ENCODE measurements around the gene MCF2L. TPM values are rescaled to one million over a fixed set of nuclear protein-coding genes. Genes with fewer than 3 reads are reported as not detected.
"Not testable (repeated sequence)": the region's sequence is repeated elsewhere in the genome, so short reads cannot be mapped to it uniquely, and the experiment has no call there.

The MCF2L gene
- total and polyA plus RNA-seq, 10 of the 15 experiments (the other 5 are each of a cell fraction or from before 2014, with no cell fraction given): 0.06 to 1.1 (median 0.21) TPM; not detected in 2

DNA sequence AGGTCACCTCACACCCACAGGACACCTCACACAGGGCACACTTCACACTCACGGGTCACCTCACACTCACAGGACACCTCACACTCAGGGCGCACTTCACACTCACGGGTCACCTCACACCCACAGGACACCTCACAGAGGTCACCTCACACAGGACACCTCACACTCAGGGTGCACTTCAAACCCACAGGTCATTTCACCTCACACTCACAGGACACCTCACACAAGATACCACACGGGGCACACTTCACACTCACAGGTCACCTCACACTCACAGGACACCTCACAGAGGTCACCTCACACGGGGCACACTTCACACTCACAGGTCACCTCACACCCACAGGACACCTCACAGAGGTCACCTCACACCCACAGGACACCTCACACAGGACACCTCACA lies 142.8 kb downstream of the MCF2L start:
- POLR2A ChIA-PET; H3K4me2 ChIP-seq (ENCODE audit: control insufficient read depth, insufficient read depth): not testable (repeated sequence)

DNA sequence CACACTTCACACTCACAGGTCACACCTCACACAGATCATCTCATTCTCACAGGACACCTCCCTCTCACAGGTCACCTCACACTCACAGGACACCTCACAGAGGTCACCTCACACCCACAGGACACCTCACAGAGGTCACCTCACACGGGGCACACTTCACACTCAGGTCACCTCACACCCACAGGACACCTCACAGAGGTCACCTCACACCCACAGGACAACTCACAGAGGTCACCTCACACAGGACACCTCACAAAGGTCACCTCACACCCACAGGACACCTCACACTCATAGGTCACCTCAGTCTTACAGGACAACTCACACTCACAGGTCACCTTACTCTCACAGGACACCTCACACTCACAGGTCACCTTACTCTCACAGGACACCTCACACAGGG lies 143.5 kb downstream of the MCF2L start:
- H3K9ac ChIP-seq (ENCODE audit: control insufficient read depth, insufficient read depth, low read length); H3K9me3 ChIP-seq (replicated peaks; ENCODE audit: control insufficient read depth, insufficient read depth, low read length); H3K79me2 ChIP-seq (ENCODE audit: control insufficient read depth, insufficient read depth, low read length); in situ Hi-C loops (cut with MboI); BruUV-seq (replicated peaks); SMC1A ChIA-PET (ENCODE audit: uncharacterized antibody, unreplicated experiment); H3K27ac ChIP-seq (ENCODE audit: control insufficient read depth, insufficient read depth); intact Hi-C loops (cut with micrococcal nuclease; ENCODE audit: unreplicated experiment); DNase-seq (ENCODE audit: low read depth, low spot score); H3K4me1 ChIP-seq (ENCODE audit: control insufficient read depth, insufficient read depth, low read length); CTCF ChIA-PET; H3K4me3 ChIP-seq; H4K20me1 ChIP-seq (ENCODE audit: control insufficient read depth, insufficient read depth); H3K36me3 ChIP-seq (ENCODE audit: control insufficient read depth in 2 of 2, insufficient read depth in 2 of 2, low read length in 1 of 2); FAIRE-seq; ATAC-seq; H2AFZ ChIP-seq (ENCODE audit: control insufficient read depth, low read depth, low read length); H3K27me3 ChIP-seq (replicated peaks in 1 of 2; ENCODE audit: control insufficient read depth in 2 of 2, insufficient read depth in 2 of 2, low read length in 1 of 2); POLR2A ChIA-PET; H3K4me2 ChIP-seq (ENCODE audit: control insufficient read depth, insufficient read depth); RAD21 ChIA-PET (ENCODE audit: unreplicated experiment): not testable (repeated sequence)
- 0% methylated on average over 1 of the region's 1 CpG for WGBS (ENCODE audit: insufficient coverage, insufficient replicate concordance, low lambda C conversion rate, missing lambda C conversion rate)

More for the DNA sequence above, 142.8 kb downstream of the MCF2L start:
- 28% methylated on average over 5 of the region's 5 CpGs for WGBS (ENCODE audit: insufficient coverage, insufficient replicate concordance, low lambda C conversion rate, missing lambda C conversion rate)
- DNase-seq (ENCODE audit: low read depth, low spot score); H3K4me1 ChIP-seq (ENCODE audit: control insufficient read depth, insufficient read depth, low read length); ATAC-seq; SMC1A ChIA-PET (ENCODE audit: uncharacterized antibody, unreplicated experiment); intact Hi-C loops (cut with micrococcal nuclease; ENCODE audit: unreplicated experiment); FAIRE-seq; in situ Hi-C loops (cut with MboI); H4K20me1 ChIP-seq (ENCODE audit: control insufficient read depth, insufficient read depth); H3K9me3 ChIP-seq (replicated peaks; ENCODE audit: control insufficient read depth, insufficient read depth, low read length); CTCF ChIA-PET; H3K79me2 ChIP-seq (ENCODE audit: control insufficient read depth, insufficient read depth, low read length); H3K27me3 ChIP-seq (replicated peaks in 1 of 2; ENCODE audit: control insufficient read depth in 2 of 2, insufficient read depth in 2 of 2, low read length in 1 of 2); H3K4me3 ChIP-seq; H3K27ac ChIP-seq (ENCODE audit: control insufficient read depth, insufficient read depth); RAD21 ChIA-PET (ENCODE audit: unreplicated experiment); H3K36me3 ChIP-seq (ENCODE audit: control insufficient read depth in 2 of 2, insufficient read depth in 2 of 2, low read length in 1 of 2); H2AFZ ChIP-seq (ENCODE audit: control insufficient read depth, low read depth, low read length); BruUV-seq (replicated peaks); H3K9ac ChIP-seq (ENCODE audit: control insufficient read depth, insufficient read depth, low read length): not testable (repeated sequence)
